Measurements from ENCODE around the gene MTCL1.

The MTCL1 gene

DNA sequence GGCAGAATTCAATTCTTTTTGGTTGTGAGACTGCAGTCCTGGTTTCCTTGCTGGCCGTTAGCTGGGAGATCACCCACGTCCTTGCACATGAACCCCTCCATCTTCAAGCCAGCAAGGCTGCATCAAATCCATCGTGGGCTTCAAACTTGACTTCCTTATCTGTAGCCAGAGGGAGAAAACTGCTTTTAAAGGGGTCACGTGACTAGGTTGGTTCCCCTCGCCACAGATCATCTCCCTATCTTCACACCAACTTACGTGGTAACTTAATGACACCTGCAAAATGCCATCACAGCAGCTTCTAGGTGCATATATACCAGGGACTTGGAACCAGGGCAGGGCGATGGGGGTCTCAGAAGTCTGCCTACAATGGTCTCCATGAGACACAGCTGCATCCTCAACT lies 169.5 kb downstream of the MTCL1 start:
- DNase-seq, result no peak

DNA sequence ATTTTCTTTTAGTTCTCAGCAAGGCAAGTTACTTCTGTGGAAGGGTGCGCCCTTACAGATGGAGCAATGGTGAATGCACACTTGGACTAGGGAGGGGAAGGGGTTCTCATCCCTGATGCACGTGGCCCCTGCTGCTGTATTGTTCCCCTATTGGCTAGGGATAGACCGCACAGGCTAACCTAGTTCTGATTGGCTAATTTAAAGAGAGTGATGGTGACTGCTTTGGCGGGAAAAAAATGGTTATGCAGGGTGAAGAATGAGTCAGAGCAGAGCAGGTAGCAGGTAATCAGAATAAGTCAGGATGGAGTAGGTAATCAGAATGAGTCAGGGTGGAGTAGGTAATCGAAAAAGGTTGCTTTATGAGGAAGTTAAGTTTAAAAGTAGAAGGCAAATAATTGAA lies 171.5 kb downstream of the MTCL1 start:
- DNase-seq, result no peak

DNA sequence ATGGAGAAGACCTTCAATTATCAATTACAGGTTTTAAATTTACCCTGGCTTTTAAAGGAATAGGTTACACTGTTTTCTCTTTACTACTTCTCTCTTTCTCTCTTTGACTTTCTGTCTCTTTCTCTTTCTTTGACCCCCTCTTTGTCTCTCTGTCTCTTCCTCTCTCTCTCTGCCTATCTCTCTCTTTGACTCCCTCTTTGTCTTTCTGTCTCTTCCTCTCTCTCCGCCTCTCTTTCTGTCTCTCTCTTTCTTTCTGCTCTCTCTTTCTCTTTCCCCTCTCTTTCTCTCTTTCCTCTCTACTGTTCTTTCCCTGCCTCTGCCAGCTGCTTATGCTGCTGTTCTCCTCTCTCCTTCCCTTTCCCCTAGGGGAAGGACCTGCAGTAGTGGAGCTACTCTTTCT lies 175.7 kb downstream of the MTCL1 start:
- DNase-seq, result no peak
